ENCODE data around the gene SARNP.

SARNP gene

GRCh38 chr12:55831447-55831815 lies 13.9 kb upstream of the SARNP start:
- Histone ChIP-seq H3K27me3 (ENCODE audit: insufficient read depth, low read length) (no peaks in the 10 kb centered on the region), H3K79me2 (ENCODE audit: insufficient read depth, low read length) (peaks cover 6% of the 10 kb centered on the region), H3K9me2 (ENCODE audit: low read depth, low read length) (no peaks in the 10 kb centered on the region), H3K4me1 (ENCODE audit: insufficient read depth, low read length, severe bottlenecking) (peaks cover 38% of the 10 kb centered on the region), H3K27ac (ENCODE audit: low read depth, low read length, poor library complexity, severe bottlenecking) (no peak overlapping the region), H3F3A (ENCODE audit: insufficient read depth, low read length) (no peaks in the 10 kb centered on the region), H3K36me3 (ENCODE audit: insufficient read depth, low read length) (peaks cover 10% of the 10 kb centered on the region; the same call in 1 of the 2 replicates), H3K4me2 (ENCODE audit: low read length) (peak overlapping the region; percentile 96), H4K20me1 (ENCODE audit: insufficient read depth, low read length) (no peaks in the 10 kb centered on the region), H2AFZ (ENCODE audit: low read length) (no peak overlapping the region), H3K9ac (ENCODE audit: low read length) (peak overlapping the region; percentile 80; the same call in 1 of the 2 replicates), H3K4me3 (ENCODE audit: low read depth, low read length, poor library complexity, severe bottlenecking) (peak overlapping the region; percentile 82), H3K9me3 (ENCODE audit: low read length) (no peaks in the 10 kb centered on the region)
- no peak for TF ChIP-seq CTCF (IDR thresholded peaks at IDR 0.05; ENCODE audit: low read length)
- no peak for TF ChIP-seq EZH2 (IDR thresholded peaks at IDR 0.05; ENCODE audit: borderline replicate concordance, low read length)

- H3K9me3 ChIP-seq (ENCODE audit: low read length) = no peaks in the 10 kb centered on the region
- H3F3A ChIP-seq (ENCODE audit: insufficient read depth, low read length) = peaks cover 3% of the 10 kb centered on the region; the same call in 1 of the 2 replicates
- peak overlapping the region; percentile 96 for H3K4me2 ChIP-seq (ENCODE audit: low read length)
- H3K9me2 ChIP-seq (ENCODE audit: low read depth, low read length) = no peaks in the 10 kb centered on the region
- H3K4me3 ChIP-seq (ENCODE audit: low read depth, low read length, poor library complexity, severe bottlenecking) = peak overlapping the region; percentile 82
- no peak overlapping the region for H2AFZ ChIP-seq (ENCODE audit: low read length)
- peaks cover 12% of the 10 kb centered on the region; the same call in 1 of the 2 replicates for H3K36me3 ChIP-seq (ENCODE audit: insufficient read depth, low read length)
- H3K79me2 ChIP-seq (ENCODE audit: insufficient read depth, low read length) = peaks cover 6% of the 10 kb centered on the region
- no peaks in the 10 kb centered on the region for H3K27me3 ChIP-seq (ENCODE audit: insufficient read depth, low read length)
- H4K20me1 ChIP-seq (ENCODE audit: insufficient read depth, low read length) = no peaks in the 10 kb centered on the region
- peaks cover 44% of the 10 kb centered on the region for H3K4me1 ChIP-seq (ENCODE audit: insufficient read depth, low read length, severe bottlenecking)
- TF ChIP-seq CTCF (IDR thresholded peaks at IDR 0.05; ENCODE audit: low read length) (no peak), EZH2 (IDR thresholded peaks at IDR 0.05; ENCODE audit: borderline replicate concordance, low read length) (no peak)
- H3K27ac ChIP-seq (ENCODE audit: low read depth, low read length, poor library complexity, severe bottlenecking) = peak overlapping the region; percentile 56
- H3K9ac ChIP-seq (ENCODE audit: low read length) = peak overlapping the region; percentile 80
Measured at GRCh38 chr12:55830601-55831446, 13.3 kb upstream of the SARNP start.

- no peak for TF ChIP-seq EZH2 (IDR thresholded peaks at IDR 0.05; ENCODE audit: borderline replicate concordance, low read length)
- no peak for TF ChIP-seq CTCF (IDR thresholded peaks at IDR 0.05; ENCODE audit: low read length)
- Histone ChIP-seq H4K20me1 (ENCODE audit: insufficient read depth, low read length) (no peaks in the 10 kb centered on the region), H3K27me3 (ENCODE audit: insufficient read depth, low read length) (no peaks in the 10 kb centered on the region), H3K4me3 (ENCODE audit: low read depth, low read length, poor library complexity, severe bottlenecking) (peak overlapping the region; percentile 82), H3K36me3 (ENCODE audit: insufficient read depth, low read length) (peaks cover 13% of the 10 kb centered on the region; the same call in 1 of the 2 replicates), H3K4me1 (ENCODE audit: insufficient read depth, low read length, severe bottlenecking) (peaks cover 51% of the 10 kb centered on the region), H3F3A (ENCODE audit: insufficient read depth, low read length) (peaks cover 5% of the 10 kb centered on the region; the same call in 1 of the 2 replicates), H3K9me2 (ENCODE audit: low read depth, low read length) (no peaks in the 10 kb centered on the region), H3K9ac (ENCODE audit: low read length) (peak overlapping the region; percentile 80), H3K79me2 (ENCODE audit: insufficient read depth, low read length) (peaks cover 6% of the 10 kb centered on the region), H2AFZ (ENCODE audit: low read length) (peak overlapping the region; percentile 13; the same call in 1 of the 2 replicates), H3K27ac (ENCODE audit: low read depth, low read length, poor library complexity, severe bottlenecking) (peak overlapping the region; percentile 56), H3K9me3 (ENCODE audit: low read length) (no peaks in the 10 kb centered on the region), H3K4me2 (ENCODE audit: low read length) (peak overlapping the region; percentile 96)
Measured at GRCh38 chr12:55829967-55830600, 12.6 kb upstream of the SARNP start.
